Raji (cell line): Measurements from ENCODE around the gene RHOF.
A peak's percentile ranks its signal among the peaks of the same experiment; 100 is the strongest.

Experiments used
- POLR2A ChIP-seq: IDR thresholded peaks from 2 replicates; pipeline ENCODE4 v1.6.1; 2011; ENCODE audit warnings: low read depth, low read length, control low read depth; ENCODE audit not compliant: insufficient read depth

RHOF gene

GRCh38 chr12:121800694-121801594 is 7.5 kb upstream of the RHOF start:
- TF ChIP-seq POLR2A, result peak; percentile 47

GRCh38 chr12:121799842-121800693 is 6.6 kb upstream of the RHOF start:
- no peak; the same call in 1 of the 2 replicates for TF ChIP-seq POLR2A

DNA sequence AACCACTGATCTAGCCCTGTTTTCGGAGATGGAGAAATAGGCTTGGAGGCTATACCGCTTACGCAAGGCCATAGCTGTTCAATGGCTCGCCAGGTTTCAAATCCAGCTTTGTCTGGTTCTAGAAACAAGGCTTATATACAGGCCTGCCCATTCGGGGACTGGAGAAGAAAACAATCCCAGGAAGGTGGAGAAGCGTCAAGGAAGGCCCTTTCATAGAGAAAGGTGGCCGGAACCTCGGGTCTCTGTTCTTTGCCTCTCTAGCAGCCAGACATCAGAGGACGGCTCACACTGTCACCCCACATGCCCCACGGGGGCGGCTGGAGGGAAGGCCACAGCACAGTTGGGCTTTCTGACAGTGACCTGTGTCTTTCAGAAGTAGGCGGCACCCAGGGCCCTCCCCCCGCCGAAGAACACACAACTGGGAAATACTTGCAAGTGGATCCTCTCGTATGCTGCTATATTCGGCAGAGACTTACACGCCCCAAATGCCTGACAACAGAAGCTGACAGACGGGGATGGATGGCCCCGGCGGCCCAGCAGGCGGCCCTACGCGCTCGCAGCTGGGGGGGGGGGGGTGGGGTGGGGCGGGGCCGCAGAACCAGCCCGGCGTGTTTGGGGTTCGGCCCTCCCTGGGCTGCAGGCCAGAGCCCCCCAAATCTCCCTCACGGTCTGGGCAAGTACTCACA is 5.8 kb upstream of the RHOF start:
- TF ChIP-seq POLR2A, result no peak

DNA sequence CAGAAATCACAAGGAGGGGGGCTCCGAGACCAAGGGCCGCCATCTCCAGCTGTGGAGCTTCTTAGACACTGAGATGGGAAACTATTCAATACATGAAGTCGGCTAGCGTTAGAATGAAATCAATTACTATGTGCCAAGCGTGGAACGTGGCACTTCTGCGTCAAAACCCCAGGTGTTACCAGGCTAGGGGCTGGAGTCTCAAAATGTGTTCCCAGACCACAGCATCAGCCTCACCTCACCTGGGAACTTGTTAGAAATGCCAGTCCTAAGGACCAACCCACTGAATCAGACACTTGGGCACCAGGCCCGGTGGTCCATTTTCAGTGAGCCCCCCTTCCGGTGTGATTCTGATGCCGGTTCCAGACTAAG is 5.3 kb upstream of the RHOF start:
- TF ChIP-seq POLR2A, result no peak

GRCh38 chr12:121797937-121798786 is 4.7 kb upstream of the RHOF start:
- no peak for TF ChIP-seq POLR2A

DNA sequence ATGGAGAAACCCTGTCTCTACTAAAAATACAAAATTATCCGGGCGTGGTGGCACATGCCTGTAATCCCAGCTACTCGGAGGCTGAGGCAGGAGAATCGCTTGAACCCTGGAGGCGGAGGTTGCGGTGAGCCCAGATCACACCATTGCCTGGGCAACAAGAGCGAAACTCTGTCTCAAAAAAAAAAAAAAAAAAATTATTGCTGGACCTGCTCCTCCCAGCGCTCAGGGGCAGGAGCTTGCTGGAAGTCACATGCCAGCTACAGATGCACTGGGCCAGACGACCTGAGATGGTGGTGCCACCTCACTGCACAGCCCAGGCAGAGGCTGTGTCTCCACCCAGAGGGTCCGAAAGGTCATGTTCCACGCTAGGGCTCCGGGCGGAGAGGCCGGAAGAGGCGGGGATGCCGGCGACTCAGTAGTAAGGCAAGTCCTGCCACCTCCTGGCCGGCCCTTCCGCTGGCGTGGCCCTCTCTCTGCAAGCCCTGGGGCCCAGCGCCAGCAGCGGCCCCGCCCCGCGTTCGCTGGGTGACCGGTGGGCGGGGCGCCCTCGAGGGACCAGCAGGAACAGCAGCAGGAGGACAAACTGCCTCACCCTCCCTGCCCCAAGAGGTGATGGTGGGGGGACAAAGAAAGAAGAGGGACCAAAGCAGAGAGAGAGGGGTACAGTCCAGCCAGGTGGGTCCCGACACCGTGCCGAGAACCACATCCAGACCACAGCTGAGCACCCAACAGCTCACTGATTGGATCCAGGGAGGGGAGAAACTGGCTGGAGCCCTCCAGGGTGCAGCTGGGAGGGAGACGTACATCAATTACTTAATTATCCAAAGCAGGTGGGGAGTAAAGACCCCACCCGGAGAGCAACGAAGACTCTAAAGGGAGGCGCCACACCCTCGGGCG is 3.6 kb upstream of the RHOF start:
- no peak for TF ChIP-seq POLR2A

- no peak for TF ChIP-seq POLR2A
These were observed 1.8 kb upstream of the RHOF start for GRCh38 chr12:121795034-121795968.

DNA sequence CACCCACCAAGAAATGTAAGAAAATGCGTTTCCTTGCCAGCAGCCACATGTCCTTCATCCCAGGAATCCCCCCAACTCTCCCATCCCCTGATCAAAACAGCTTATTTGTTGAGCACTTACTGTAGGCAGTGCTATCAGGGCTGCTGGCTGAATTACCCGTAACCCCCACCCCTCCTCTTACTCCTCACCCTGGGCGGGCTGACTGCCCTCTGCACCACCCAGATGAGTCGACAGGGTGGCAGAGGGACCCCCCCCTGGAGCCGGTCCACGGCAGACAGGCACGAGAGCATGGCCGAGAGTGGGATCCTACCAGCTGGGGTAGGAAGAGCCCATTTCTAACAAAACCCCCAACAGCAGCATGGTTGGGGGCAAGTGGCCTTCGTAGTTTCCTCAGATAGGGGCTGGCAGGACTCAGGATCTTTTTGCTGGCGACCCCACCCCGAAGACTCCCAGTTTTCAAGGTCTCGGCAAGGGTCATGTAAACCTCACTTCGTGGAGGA is 1.1 kb upstream of the RHOF start:
- TF ChIP-seq POLR2A, result no peak

- peak; percentile 69 for TF ChIP-seq POLR2A
These were observed 498 bp upstream of the RHOF start for GRCh38 chr12:121793838-121794533.

DNA sequence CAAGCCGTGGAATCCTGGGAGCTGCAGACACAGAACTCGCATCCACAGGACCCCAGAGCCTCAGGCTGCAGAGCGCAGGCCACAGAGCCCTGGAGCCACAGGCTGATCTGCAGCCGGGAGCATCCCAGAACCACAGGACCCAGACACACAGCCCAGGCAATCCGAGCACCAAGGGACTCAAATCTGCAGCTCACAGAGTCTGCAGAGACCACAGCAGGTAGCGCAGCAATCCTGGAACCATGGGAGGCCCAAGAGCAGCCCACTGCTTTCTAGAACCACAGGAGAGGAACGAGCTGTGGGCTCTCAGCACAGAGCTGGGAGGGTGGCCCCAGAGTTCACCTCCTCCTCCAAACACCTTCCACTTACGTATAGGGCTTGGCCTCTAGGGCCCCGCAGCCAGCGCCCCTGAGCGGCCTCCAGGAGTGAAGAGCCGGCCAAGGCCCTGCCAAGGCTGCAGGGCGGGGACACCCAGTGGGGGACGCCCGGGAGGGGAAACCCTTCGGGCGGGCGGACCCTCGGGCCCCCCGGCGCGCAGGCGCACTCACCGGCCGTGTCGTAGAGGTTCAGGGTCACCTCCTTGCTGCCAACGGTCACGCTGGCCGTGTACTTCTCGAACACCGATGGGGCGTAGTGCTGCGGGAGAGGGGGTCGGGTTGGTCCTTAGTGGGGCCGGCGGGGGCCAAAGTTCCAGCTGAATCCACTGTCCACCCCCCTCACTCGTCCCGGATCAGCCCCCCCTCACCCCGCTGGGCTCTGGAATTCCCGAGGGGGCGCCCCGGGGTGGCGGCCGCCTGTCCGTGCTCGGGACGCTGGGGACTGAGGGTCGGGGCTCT is 665 bp downstream of the RHOF start:
- TF ChIP-seq POLR2A, result no peak; the same call in 1 of the 2 replicates

GRCh38 chr12:121791671-121792551 is 1.6 kb downstream of the RHOF start:
- TF ChIP-seq POLR2A, result no peak
